ENCODE data around the gene CDH7.

- no peak for TF ChIP-seq CTCF (IDR thresholded peaks at IDR 0.05; ENCODE audit: low read depth, low read length, poor library complexity, severe bottlenecking)
- TF ChIP-seq EZH2phosphoT487 (IDR thresholded peaks at IDR 0.05; ENCODE audit: borderline replicate concordance, low read length) = no peak
These were observed 2.5 kb upstream of the CDH7 start for GRCh38 chr18:65748321-65748720.

Data from DOHH2 (cell line).